ENCODE results near the gene NAV1.

The NAV1 gene

DNA sequence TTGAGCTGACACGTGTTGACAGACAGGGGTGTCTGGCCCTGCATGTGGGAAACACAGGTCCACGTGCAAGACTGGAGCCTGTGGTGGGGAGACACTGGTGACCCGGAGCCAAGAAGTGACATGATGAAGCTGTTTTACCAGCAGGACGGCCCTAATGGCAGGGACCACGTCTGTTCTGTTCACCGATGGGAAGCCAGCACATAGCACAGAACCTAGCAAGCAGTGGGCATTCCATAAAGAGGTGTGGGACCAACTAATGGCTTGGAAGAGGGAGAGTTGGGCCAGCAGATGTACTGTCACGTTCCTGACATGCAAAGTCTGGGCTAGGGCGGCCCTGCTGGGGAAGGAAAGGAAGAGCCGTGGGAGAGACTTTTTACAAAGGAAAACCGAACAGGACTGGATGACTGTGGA, 15.3 kb downstream of the NAV1 start:
- H3K27me3 ChIP-seq (ENCODE audit: low read depth): no peaks in the 10 kb centered on the region
- H3K36me3 ChIP-seq (replicated peaks): no peaks in the 10 kb centered on the region
- in situ Hi-C loops (cut with MboI; ENCODE audit: low sequenced_read_pairs): no loop called here
- no peak for DNase-seq (ENCODE audit: low spot score in 2 of 2)
- no peaks in the 10 kb centered on the region for H3K9me3 ChIP-seq
- H3K4me3 ChIP-seq: no peak overlapping the region
- no peaks in the 10 kb centered on the region for H3K4me1 ChIP-seq

DNA sequence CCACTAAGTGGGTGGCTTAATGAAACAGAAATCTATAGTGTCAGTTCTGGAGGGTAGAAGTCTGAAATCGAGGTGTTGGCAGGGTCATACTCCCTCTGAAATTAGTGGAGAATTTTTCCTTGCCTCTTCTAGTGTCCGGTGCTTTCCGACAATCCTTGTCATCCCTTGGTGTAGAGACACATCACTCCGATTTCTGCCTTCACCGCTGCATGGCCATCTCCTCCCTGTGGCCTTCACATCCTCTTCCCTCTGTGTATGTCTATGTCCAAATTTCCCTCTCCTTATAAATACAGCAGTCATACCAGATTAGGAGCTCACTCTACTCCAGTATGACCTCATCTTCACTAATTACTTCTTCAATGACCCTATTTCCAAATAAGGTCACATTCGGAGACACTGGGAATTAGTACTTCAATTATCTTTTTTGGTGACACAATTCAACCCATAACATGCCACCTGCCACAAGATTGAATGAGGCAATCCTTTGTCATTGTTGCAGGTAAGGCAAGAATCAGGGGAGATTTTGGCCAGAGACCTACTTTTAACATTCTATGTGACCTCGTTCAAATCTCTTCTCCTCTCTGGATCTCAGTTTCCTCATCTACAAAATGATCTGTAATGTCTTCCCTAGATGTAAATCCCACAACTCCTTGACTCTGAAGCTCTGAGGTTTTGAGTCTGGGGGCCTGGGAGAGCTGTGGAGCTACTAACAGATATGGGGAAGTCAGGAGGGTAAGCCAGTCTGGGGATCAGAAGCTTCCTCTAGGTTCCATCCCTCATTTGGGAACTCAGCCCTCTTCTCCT, 16.1 kb downstream of the NAV1 start:
- no peaks in the 10 kb centered on the region for H3K9me3 ChIP-seq
- no peaks in the 10 kb centered on the region for H3K36me3 ChIP-seq (replicated peaks)
- H3K4me1 ChIP-seq: peaks cover 3% of the 10 kb centered on the region; the same call in 1 of the 2 replicates
- no peaks in the 10 kb centered on the region for H3K27me3 ChIP-seq (ENCODE audit: low read depth)
- in situ Hi-C loops (cut with MboI; ENCODE audit: low sequenced_read_pairs): loop anchor here (5.0 kb wide), 1 partner anchor 152 kb away; no protein-coding TSS in a partner anchor
- no peak overlapping the region for H3K4me3 ChIP-seq
- DNase-seq (ENCODE audit: low spot score in 2 of 2): no peak

DNA sequence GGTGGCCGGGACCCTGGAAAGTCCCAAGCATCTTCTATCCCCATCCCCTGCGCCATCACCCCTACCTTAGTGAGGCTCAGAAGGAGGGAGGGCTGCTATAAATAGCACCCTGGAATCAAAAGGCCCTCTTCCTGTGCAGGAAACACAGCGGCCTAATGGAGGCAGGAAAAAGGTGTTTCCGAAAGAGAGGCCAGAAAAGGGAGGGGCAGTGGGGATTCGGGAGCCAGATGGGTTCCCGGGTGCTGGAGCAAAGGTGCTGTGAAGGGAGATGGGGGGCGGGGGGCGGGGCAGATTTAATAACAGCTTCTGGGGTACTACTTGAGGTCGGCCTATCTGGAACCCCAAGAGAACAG, 16.6 kb downstream of the NAV1 start:
- Histone ChIP-seq H3K9me3 (no peaks in the 10 kb centered on the region), H3K36me3 (replicated peaks) (no peaks in the 10 kb centered on the region), H3K27me3 (ENCODE audit: low read depth) (no peaks in the 10 kb centered on the region), H3K4me1 (peaks cover 3% of the 10 kb centered on the region; the same call in 1 of the 2 replicates), H3K4me3 (no peak overlapping the region)
- DNase-seq (ENCODE audit: low spot score in 2 of 2): no peak
- in situ Hi-C loops (cut with MboI; ENCODE audit: low sequenced_read_pairs): loop anchor here (5.0 kb wide), 1 partner anchor 152 kb away; no protein-coding TSS in a partner anchor

DNA sequence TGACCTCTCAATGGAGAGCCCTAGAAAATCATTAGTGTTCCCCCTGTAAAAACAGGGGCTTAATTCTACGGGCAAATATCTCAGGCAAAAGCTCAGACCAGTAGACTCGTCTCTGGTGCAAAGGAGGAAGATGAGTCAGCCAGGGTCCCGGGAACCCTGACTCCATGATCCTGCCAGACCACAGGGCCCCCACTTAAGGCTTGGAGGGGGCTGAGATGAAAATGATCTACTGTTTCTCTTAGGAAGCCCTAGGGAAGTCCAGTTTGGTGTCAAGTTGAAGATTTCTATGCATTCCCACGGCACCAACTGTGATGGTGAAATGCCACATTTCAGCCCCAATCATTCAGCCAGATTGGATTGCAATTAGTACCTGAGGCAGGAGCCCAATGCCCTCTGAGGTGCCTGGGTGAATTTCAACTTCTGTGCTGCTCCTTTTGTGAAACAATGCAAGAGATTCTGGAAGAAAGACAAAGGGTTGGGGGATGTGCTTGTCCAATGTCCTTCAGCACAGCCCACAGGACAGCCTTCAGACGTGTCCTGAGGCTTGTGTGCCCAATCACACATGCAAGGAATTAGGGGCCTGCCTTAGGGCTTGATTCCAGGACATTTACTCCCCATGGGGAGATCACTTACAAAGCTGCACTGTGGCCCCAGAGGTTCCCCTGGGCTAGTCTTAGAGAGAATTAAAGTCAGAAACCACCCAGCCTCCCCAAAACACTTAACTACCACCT, 18.1 kb downstream of the NAV1 start:
- no peaks in the 10 kb centered on the region for H3K9me3 ChIP-seq
- in situ Hi-C loops (cut with MboI; ENCODE audit: low sequenced_read_pairs): loop anchor here (5.0 kb wide), 1 partner anchor 150 kb away; no protein-coding TSS in a partner anchor
- DNase-seq (ENCODE audit: low spot score in 2 of 2): no peak
- no peaks in the 10 kb centered on the region for H3K27me3 ChIP-seq (ENCODE audit: low read depth)
- peaks cover 3% of the 10 kb centered on the region; the same call in 1 of the 2 replicates for H3K4me1 ChIP-seq
- H3K4me3 ChIP-seq: no peak overlapping the region
- no peaks in the 10 kb centered on the region for H3K36me3 ChIP-seq (replicated peaks)

DNA sequence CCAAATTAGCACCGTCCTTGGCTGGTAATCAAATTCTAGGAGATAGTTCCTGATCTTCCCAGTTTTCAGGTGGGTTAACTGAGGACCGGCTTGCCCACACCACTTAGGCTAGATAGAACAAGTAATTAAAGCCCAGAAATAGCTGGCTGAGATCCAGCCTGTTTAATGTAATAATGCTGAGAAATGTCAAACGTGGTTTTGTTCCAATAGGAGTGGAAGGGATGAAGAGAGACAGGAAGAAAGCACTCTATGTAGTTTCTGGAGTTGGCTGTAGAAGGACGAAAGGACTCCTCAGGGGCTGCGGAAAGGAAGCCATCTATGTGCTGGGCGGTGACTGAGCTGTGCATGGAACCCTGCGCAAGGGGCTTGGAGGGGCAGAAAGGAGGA, 18.6 kb downstream of the NAV1 start:
- Histone ChIP-seq H3K9me3 (no peaks in the 10 kb centered on the region), H3K36me3 (replicated peaks) (no peaks in the 10 kb centered on the region), H3K4me3 (no peak overlapping the region), H3K27me3 (ENCODE audit: low read depth) (no peaks in the 10 kb centered on the region), H3K4me1 (peaks cover 3% of the 10 kb centered on the region; the same call in 1 of the 2 replicates)
- DNase-seq (ENCODE audit: low spot score in 2 of 2): no peak
- in situ Hi-C loops (cut with MboI; ENCODE audit: low sequenced_read_pairs): loop anchor here (5.0 kb wide), 1 partner anchor 150 kb away; no protein-coding TSS in a partner anchor

DNA sequence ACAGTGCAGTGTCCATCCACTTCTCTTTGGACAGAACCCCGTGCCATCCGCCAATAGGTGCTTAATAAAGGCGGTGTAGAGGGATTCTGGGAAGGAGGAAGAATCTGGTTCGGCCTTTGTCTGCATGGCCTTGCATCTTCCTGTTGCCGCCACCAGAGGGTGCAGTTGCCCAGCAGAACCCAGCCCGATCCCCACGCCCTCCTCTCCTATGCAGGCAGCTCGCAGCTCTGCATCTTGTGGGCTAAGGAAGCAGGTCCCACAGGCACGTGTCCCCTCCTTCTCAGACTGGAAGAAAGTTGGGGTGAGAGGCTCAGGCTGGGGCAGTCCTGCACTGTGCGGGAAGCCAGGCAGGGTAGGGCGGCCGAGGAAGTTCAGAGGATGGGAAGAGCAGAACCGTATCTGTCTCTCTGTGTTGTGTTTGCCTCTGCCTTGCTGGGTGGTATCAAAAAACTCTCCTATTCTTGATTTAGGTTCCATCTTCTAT, 20.8 kb downstream of the NAV1 start:
- in situ Hi-C loops (cut with MboI; ENCODE audit: low sequenced_read_pairs): loop anchor here (5.0 kb wide), 2 partner anchors 148 to 233 kb away; no protein-coding TSS in a partner anchor
- Histone ChIP-seq H3K27me3 (ENCODE audit: low read depth) (no peaks in the 10 kb centered on the region), H3K9me3 (no peaks in the 10 kb centered on the region), H3K36me3 (replicated peaks) (no peaks in the 10 kb centered on the region), H3K4me1 (peaks cover 3% of the 10 kb centered on the region; the same call in 1 of the 2 replicates), H3K4me3 (no peak overlapping the region)
- peak; percentile 82 to 87 for DNase-seq (ENCODE audit: low spot score in 2 of 2)

DNA sequence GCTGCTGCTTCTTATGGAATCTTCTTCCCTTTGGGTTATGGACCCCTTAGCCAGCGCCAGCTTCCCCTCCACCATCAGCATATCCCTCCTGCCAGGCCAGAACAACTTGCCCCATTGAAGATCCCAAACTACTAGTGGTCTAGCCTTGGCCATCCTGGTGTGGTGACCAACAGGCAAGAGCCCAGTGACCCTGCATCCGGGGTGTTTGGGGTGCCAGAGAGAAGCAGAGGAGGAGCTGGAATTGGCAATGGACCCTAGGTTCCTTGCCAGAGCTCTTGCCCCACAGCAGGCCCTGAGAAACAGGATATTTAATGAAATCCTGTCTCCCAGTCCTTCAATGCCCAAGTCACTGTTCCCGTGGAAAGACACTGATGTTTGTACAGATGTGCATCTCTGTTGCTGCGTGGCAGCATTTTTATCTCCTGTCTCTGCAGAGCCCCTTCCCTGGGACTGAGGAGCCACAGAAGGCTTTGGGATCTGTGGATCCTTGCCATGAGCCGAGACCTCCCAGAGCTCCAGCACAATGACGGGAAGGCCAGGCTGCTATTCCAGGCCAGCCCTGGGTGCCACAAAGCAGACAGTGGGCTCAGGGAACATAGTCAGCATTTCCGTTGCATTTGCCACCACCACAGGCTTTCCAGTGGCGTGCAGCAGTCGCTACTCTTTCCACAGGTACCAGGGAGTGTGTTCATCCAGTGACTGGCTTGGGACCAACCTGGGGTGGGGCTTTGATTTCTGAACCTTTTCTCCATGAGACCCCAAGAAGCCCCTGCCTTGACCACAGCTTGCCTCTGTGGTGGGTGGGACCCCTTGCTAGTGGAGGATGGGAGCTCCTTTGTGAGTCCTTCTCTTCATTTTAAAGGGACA, 21.6 kb downstream of the NAV1 start:
- Histone ChIP-seq H3K4me1 (peaks cover 3% of the 10 kb centered on the region; the same call in 1 of the 2 replicates), H3K9me3 (no peaks in the 10 kb centered on the region), H3K36me3 (replicated peaks) (no peaks in the 10 kb centered on the region), H3K4me3 (no peak overlapping the region), H3K27me3 (ENCODE audit: low read depth) (no peaks in the 10 kb centered on the region)
- in situ Hi-C loops (cut with MboI; ENCODE audit: low sequenced_read_pairs): loop anchor here (5.0 kb wide), 1 partner anchor 232 kb away; no protein-coding TSS in a partner anchor
- no peak for DNase-seq (ENCODE audit: low spot score in 2 of 2)

DNA sequence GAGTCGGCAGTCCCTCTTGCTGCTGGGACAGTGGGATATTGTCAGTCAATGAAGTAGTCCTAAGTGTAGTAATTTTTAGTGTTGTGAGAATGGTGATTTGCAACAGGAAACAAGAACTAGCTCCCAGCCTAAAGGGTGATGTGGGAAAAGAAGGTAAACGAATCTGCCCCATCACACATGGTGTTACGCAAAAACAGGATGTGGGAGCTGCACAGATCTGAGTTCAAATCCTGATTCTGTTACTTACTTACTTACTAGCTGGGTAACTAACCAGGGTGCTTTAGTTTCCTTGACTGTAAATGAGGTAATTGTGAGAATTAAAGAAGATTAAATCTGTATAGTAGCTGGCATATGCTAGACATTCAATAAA, 22.3 kb downstream of the NAV1 start:
- no peaks in the 10 kb centered on the region for H3K36me3 ChIP-seq (replicated peaks)
- H3K9me3 ChIP-seq: no peaks in the 10 kb centered on the region
- DNase-seq (ENCODE audit: low spot score in 2 of 2): no peak
- H3K4me1 ChIP-seq: peaks cover 3% of the 10 kb centered on the region; the same call in 1 of the 2 replicates
- no peak overlapping the region for H3K4me3 ChIP-seq
- no peaks in the 10 kb centered on the region for H3K27me3 ChIP-seq (ENCODE audit: low read depth)
- in situ Hi-C loops (cut with MboI; ENCODE audit: low sequenced_read_pairs): loop anchor here (5.0 kb wide), 1 partner anchor 231 kb away; no protein-coding TSS in a partner anchor

DNA sequence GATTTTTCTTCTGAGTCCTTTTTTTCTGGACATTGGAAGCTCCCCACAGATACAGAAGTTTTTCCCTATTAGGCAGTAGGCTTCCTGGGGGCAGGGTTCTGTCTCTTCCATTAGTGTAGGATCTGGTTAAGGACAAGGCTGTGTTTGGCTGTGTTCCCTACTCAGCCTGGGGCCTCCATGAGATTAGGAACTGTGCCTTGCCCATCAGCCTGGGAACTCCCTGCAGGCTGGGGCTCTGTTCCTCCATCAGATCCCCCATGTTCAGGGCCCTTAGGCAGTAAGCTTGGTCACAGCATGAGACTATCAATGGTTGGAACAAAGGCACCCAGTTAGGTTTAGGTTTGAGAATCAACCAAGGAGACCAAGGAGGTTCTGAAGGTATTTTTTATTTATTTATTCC, 22.7 kb downstream of the NAV1 start:
- no peak for DNase-seq (ENCODE audit: low spot score in 2 of 2)
- Histone ChIP-seq H3K27me3 (ENCODE audit: low read depth) (no peaks in the 10 kb centered on the region), H3K4me1 (peaks cover 3% of the 10 kb centered on the region; the same call in 1 of the 2 replicates), H3K36me3 (replicated peaks) (no peaks in the 10 kb centered on the region), H3K4me3 (no peak overlapping the region), H3K9me3 (no peaks in the 10 kb centered on the region)
- in situ Hi-C loops (cut with MboI; ENCODE audit: low sequenced_read_pairs): loop anchor here (5.0 kb wide), 1 partner anchor 231 kb away; no protein-coding TSS in a partner anchor

DNA sequence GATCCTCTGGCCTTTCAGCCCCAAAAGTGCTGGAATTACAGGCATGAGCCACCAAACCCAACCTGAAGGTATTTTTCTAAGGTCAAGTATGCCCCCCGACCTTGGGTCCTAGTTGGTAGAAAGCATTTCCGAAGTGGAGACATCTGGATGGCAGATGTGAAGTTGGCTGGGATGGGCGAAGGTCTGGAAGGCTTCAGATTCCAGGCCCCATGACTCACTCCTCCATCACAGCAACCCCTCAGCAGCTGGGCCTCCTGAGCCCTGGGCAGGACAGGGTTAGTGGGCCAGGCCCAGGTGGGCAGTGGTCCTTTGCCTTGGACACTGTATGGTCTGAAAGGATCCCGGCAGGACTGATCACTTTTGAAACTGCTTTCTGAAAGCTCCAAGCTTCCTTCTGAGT, 23.3 kb downstream of the NAV1 start:
- no peak for DNase-seq (ENCODE audit: low spot score in 2 of 2)
- Histone ChIP-seq H3K9me3 (no peaks in the 10 kb centered on the region), H3K36me3 (replicated peaks) (no peaks in the 10 kb centered on the region), H3K4me3 (no peak overlapping the region), H3K4me1 (peaks cover 3% of the 10 kb centered on the region; the same call in 1 of the 2 replicates), H3K27me3 (ENCODE audit: low read depth) (no peaks in the 10 kb centered on the region)
- in situ Hi-C loops (cut with MboI; ENCODE audit: low sequenced_read_pairs): loop anchor here (5.0 kb wide), 1 partner anchor 230 kb away; no protein-coding TSS in a partner anchor

DNA sequence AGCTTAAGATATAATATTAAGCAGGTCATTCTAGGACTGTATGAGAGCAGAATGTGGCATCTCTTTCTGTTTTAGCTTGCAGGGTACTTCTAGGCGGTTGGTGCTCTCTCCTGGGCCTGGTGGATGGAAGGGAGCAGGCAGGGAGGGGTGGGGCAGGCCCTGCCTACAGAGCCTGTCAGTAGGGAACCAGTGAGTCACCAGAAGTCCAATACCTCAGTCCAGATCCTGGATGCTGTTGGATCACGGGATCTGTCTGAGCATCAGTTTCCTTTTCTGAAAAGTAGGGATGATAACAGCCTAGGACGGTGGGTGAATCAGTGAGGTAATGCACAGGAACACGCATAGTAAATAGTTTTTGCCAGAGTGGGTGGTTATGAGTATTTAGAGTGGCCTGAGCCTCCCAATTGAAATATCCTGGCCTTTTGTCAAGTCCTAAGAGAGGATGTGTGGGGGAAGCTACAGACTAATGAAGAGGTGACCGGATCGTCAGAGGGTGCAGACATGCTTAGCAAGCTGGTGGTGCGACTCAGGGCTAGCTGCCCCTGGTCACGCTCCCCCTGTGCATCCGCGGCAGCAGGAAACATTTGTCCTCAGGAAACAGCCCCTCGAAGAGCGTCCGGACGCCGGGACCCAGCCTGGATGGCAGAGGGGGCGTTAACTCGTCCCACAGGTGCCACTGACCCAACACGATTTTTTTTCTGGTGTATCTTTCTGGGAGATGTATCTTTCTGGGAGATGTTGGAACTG, 23.9 kb downstream of the NAV1 start:
- Histone ChIP-seq H3K27me3 (ENCODE audit: low read depth) (no peaks in the 10 kb centered on the region), H3K9me3 (no peaks in the 10 kb centered on the region), H3K36me3 (replicated peaks) (no peaks in the 10 kb centered on the region), H3K4me1 (peaks cover 3% of the 10 kb centered on the region; the same call in 1 of the 2 replicates), H3K4me3 (no peak overlapping the region)
- DNase-seq (ENCODE audit: low spot score in 2 of 2): no peak
- in situ Hi-C loops (cut with MboI; ENCODE audit: low sequenced_read_pairs): loop anchor here (5.0 kb wide), 1 partner anchor 229 kb away; no protein-coding TSS in a partner anchor

DNA sequence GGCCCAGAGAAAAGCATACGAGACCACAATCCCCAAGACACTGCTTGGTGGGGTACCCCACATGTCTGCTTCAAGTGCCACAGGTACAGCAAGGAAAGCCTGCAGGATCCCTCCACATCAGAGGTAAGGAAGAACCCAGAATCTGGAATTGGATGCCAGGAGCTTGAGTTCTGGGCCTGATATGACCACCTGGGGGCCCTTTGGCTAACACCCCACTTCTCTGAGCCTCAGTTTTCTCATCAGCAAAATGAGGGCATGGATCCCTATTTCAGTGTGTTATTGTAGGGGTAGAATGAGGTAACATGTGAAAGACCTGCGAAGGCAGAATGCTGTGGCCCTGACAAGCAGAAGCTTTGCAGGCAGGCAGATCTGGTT, 24.5 kb downstream of the NAV1 start:
- Histone ChIP-seq H3K4me3 (no peak overlapping the region), H3K9me3 (no peaks in the 10 kb centered on the region), H3K27me3 (ENCODE audit: low read depth) (no peaks in the 10 kb centered on the region), H3K36me3 (replicated peaks) (no peaks in the 10 kb centered on the region), H3K4me1 (peaks cover 3% of the 10 kb centered on the region; the same call in 1 of the 2 replicates)
- in situ Hi-C loops (cut with MboI; ENCODE audit: low sequenced_read_pairs): loop anchor here (5.0 kb wide), 1 partner anchor 229 kb away; no protein-coding TSS in a partner anchor
- no peak for DNase-seq (ENCODE audit: low spot score in 2 of 2)
